Measurements from ENCODE around the gene UQCRC2.

The UQCRC2 gene

DNA sequence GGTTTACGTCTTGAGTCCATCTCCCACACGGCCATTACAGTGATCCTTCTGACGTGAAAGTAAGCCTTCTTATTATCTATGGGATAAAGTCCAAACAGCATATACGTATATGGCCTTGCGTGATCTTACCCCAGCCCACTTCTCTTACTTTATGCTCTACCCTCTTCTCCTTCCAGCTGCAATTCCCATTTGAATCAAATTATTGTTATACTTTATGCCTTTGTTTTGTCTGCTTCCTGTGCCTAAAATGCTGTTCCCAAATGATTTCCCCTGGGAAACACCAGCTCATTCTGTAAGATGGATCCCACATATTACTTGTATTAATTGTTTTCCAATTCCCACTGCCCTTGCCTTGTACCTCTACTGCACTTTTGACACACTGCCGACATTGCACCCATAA, 11.2 kb downstream of the UQCRC2 start:
- DNase-seq (ENCODE audit: low read depth, low spot score), result no peak
- TF ChIP-seq FOXP2 (optimal IDR thresholded peaks at IDR 0.05; ENCODE audit: control extremely low read depth, extremely low read length, insufficient read depth), result no peak
- TF ChIP-seq POLR2AphosphoS5 (IDR thresholded peaks at IDR 0.05; ENCODE audit: borderline replicate concordance, low read depth, low read length), result no peak
- no peak for TF ChIP-seq EZH2 (IDR thresholded peaks at IDR 0.05)
- no peaks in the 10 kb centered on the region for H3K9me3 ChIP-seq (ENCODE audit: low read depth, low read length)
- peaks cover 85% of the 10 kb centered on the region for H3K36me3 ChIP-seq (ENCODE audit: insufficient read depth, low read length)
- H3K9ac ChIP-seq (ENCODE audit: insufficient read length), result no peak overlapping the region
- no peak overlapping the region for H3K27ac ChIP-seq
- no peak overlapping the region for H3K4me3 ChIP-seq

DNA sequence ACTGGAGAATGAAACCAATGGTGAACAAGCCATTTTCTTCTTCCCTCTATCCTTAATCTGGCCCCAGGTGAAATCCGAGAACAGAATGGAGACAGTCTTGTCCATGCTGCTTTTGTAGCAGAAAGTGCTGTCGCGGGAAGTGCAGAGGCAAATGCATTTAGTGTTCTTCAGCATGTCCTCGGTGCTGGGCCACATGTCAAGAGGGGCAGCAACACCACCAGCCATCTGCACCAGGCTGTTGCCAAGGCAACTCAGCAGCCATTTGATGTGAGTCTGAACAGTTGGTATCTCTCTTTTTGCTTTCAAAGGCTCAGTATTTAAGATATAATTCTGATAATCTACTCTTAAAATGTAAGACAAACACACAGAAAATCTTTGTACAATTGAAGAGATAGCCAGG, 18.7 kb downstream of the UQCRC2 start:
- no peak for DNase-seq (ENCODE audit: low read depth, low spot score)
- Histone ChIP-seq H3K27ac (no peak overlapping the region), H3K9me3 (ENCODE audit: low read depth, low read length) (no peaks in the 10 kb centered on the region), H3K9ac (ENCODE audit: insufficient read length) (no peak overlapping the region), H3K36me3 (ENCODE audit: insufficient read depth, low read length) (peaks cover 95% of the 10 kb centered on the region), H3K4me3 (no peak overlapping the region)
- TF ChIP-seq POLR2AphosphoS5 (IDR thresholded peaks at IDR 0.05; ENCODE audit: borderline replicate concordance, low read depth, low read length) (no peak), EZH2 (IDR thresholded peaks at IDR 0.05) (no peak), FOXP2 (optimal IDR thresholded peaks at IDR 0.05; ENCODE audit: control extremely low read depth, extremely low read length, insufficient read depth) (no peak)

DNA sequence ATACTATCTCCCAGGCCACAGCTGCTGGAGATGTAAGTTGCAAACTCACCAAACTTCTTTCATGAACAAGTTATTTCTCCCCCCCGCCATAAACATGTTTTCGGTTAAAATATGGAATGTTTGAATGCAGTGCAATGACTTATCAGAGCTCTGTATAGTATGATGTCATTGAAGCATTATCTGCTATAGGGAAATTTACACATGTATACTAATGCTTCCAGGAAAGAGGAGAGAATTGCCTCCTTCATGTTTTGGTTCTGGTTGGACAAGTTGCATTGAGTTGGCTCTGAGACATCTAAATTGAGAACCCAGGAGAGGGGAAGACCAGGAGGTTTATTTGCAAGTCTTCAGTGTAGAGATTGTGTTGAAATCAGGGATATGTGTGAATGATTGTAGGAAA, 20.8 kb downstream of the UQCRC2 start:
- H3K4me3 ChIP-seq, result no peak overlapping the region
- TF ChIP-seq EZH2 (IDR thresholded peaks at IDR 0.05) (no peak), FOXP2 (optimal IDR thresholded peaks at IDR 0.05; ENCODE audit: control extremely low read depth, extremely low read length, insufficient read depth) (no peak), POLR2AphosphoS5 (IDR thresholded peaks at IDR 0.05; ENCODE audit: borderline replicate concordance, low read depth, low read length) (no peak)
- no peak for DNase-seq (ENCODE audit: low read depth, low spot score)
- H3K9ac ChIP-seq (ENCODE audit: insufficient read length), result no peak overlapping the region
- no peaks in the 10 kb centered on the region for H3K9me3 ChIP-seq (ENCODE audit: low read depth, low read length)
- no peak overlapping the region for H3K27ac ChIP-seq
- H3K36me3 ChIP-seq (ENCODE audit: insufficient read depth, low read length), result peaks cover 95% of the 10 kb centered on the region

DNA sequence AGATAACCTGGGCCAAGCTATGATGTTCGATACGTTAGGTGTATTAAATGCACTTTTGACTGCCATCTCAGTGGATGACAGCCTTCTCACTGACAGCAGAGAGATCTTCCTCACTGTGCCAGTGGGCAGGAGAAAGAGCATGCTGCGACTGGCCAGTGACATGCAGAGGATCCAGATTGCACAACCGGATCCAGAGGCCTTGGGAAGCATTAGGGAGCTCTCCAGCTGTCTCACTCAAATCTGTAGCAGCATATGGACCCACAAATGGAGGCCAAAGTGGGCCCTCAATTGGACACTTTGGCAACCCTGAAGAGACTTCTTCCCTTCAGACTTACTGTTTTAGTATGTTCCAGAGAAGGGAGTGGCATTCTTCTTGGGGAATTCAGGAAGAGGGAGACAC, 26.9 kb downstream of the UQCRC2 start:
- Histone ChIP-seq H3K4me3 (no peak overlapping the region), H3K36me3 (ENCODE audit: insufficient read depth, low read length) (peaks cover 98% of the 10 kb centered on the region)
- TF ChIP-seq FOXP2 (optimal IDR thresholded peaks at IDR 0.05; ENCODE audit: control extremely low read depth, extremely low read length, insufficient read depth) (no peak), EZH2 (IDR thresholded peaks at IDR 0.05) (no peak), POLR2AphosphoS5 (IDR thresholded peaks at IDR 0.05; ENCODE audit: borderline replicate concordance, low read depth, low read length) (no peak)

DNA sequence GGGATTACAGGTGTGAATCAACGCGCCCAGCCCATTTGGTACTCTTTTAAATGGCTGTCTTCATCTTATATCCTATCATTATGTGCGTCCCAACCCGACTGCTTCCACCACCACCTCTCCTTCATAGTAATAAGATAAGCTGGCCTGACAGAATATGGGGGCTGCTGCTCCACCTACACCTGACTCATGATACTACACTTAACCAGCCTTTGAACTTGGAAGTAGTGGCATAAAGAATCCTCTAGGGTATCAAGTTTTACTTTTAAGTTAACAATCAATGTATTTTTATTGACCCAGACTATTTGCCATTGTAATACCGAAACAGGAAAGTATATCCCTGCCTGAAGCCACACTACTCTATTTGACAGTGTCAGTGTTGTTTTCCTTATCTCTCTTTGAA, 28.9 kb downstream of the UQCRC2 start:
- Histone ChIP-seq H3K4me3 (no peak overlapping the region), H3K27ac (no peak overlapping the region), H3K36me3 (ENCODE audit: insufficient read depth, low read length) (peaks cover 85% of the 10 kb centered on the region), H3K9ac (ENCODE audit: insufficient read length) (no peak overlapping the region), H3K9me3 (ENCODE audit: low read depth, low read length) (no peaks in the 10 kb centered on the region)
- no peak for DNase-seq (ENCODE audit: low read depth, low spot score)
- no peak for TF ChIP-seq POLR2AphosphoS5 (IDR thresholded peaks at IDR 0.05; ENCODE audit: borderline replicate concordance, low read depth, low read length)
- no peak for TF ChIP-seq FOXP2 (optimal IDR thresholded peaks at IDR 0.05; ENCODE audit: control extremely low read depth, extremely low read length, insufficient read depth)
- no peak for TF ChIP-seq EZH2 (IDR thresholded peaks at IDR 0.05)

More for the DNA sequence above, 26.9 kb downstream of the UQCRC2 start:
- Histone ChIP-seq H3K9me3 (ENCODE audit: low read depth, low read length) (no peaks in the 10 kb centered on the region), H3K9ac (ENCODE audit: insufficient read length) (no peak overlapping the region), H3K27ac (no peak overlapping the region)
- DNase-seq (ENCODE audit: low read depth, low spot score), result no peak

DNA sequence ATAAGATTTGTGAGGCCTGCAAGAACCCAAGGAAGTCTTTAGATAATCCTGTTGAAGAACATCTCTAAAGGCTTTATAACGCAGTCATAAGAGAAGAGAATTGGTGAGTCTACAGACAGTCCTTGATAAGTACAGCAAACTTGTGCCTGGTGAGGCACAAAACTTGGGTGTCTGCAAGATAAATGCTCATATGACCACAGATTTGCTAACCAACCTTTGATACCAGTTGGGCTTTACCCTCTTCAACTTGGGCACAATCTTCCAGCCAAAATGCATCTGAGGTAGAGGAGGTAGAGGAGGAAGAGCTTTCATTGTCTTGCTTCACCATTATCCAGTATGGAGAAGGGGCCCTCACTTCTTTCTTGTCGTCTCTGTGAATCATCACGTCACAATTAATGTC, 30.9 kb downstream of the UQCRC2 start:
- H3K27ac ChIP-seq, result no peak overlapping the region
- no peak overlapping the region for H3K4me3 ChIP-seq
- TF ChIP-seq FOXP2 (optimal IDR thresholded peaks at IDR 0.05; ENCODE audit: control extremely low read depth, extremely low read length, insufficient read depth) (no peak), EZH2 (IDR thresholded peaks at IDR 0.05) (no peak), POLR2AphosphoS5 (IDR thresholded peaks at IDR 0.05; ENCODE audit: borderline replicate concordance, low read depth, low read length) (no peak)
- peaks cover 65% of the 10 kb centered on the region for H3K36me3 ChIP-seq (ENCODE audit: insufficient read depth, low read length)
- no peak overlapping the region for H3K9ac ChIP-seq (ENCODE audit: insufficient read length)
- DNase-seq (ENCODE audit: low read depth, low spot score), result no peak
- H3K9me3 ChIP-seq (ENCODE audit: low read depth, low read length), result no peaks in the 10 kb centered on the region

DNA sequence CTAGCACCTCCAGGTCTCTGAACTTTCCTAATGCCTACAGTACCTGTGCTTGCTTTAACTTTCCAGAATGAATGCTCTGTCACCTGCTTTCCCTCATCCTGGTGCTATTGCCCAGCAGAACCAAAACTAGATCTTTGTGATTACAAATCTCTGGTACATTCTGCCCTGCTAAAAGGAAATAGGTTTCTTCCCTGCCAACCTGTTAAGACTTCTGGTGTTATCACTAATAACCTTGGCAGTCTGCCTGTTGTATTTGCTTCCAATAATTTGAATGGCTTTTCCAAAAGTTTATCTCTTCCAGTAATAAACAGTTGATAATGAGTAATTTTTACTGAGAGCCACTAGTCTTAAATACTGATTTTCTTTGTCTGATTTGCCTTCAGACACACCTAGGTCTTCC, 32.4 kb downstream of the UQCRC2 start:
- DNase-seq (ENCODE audit: low read depth, low spot score), result no peak
- Histone ChIP-seq H3K4me3 (no peak overlapping the region), H3K9me3 (ENCODE audit: low read depth, low read length) (no peaks in the 10 kb centered on the region), H3K9ac (ENCODE audit: insufficient read length) (no peak overlapping the region), H3K36me3 (ENCODE audit: insufficient read depth, low read length) (peaks cover 51% of the 10 kb centered on the region), H3K27ac (no peak overlapping the region)
- TF ChIP-seq EZH2 (IDR thresholded peaks at IDR 0.05), result no peak
- no peak for TF ChIP-seq POLR2AphosphoS5 (IDR thresholded peaks at IDR 0.05; ENCODE audit: borderline replicate concordance, low read depth, low read length)
- no peak for TF ChIP-seq FOXP2 (optimal IDR thresholded peaks at IDR 0.05; ENCODE audit: control extremely low read depth, extremely low read length, insufficient read depth)

DNA sequence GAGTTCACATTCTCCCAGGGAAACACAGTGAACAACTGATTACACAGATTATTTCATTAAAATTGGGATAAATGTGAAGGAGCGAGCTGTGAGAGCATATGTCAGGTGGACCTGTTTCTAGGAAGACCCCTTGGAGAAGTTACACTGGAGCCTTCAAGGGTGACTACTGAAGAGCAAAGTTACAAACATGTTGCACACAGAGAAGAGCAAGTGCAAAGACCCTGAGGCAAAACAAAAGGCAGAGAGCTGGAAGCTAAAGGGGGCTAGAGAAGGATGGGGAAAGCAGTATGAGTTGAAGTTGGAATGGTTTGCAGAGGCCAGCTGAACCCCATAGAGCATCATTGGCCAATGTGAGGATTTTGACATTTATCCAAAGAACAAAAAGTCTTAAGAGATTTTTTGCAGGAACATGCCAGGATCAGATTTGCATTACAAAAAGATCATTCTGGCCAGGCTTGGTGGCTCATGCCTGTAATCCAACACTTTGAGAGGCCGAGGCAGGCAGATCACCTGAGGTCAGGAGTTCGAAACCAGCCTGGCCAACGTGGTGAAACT, 33.6 kb downstream of the UQCRC2 start:
- Histone ChIP-seq H3K27ac (no peak overlapping the region), H3K9me3 (ENCODE audit: low read depth, low read length) (no peaks in the 10 kb centered on the region), H3K36me3 (ENCODE audit: insufficient read depth, low read length) (peaks cover 39% of the 10 kb centered on the region), H3K4me3 (no peak overlapping the region), H3K9ac (ENCODE audit: insufficient read length) (no peak overlapping the region)
- no peak for DNase-seq (ENCODE audit: low read depth, low spot score)
- TF ChIP-seq FOXP2 (optimal IDR thresholded peaks at IDR 0.05; ENCODE audit: control extremely low read depth, extremely low read length, insufficient read depth), result no peak
- no peak for TF ChIP-seq EZH2 (IDR thresholded peaks at IDR 0.05)
- TF ChIP-seq POLR2AphosphoS5 (IDR thresholded peaks at IDR 0.05; ENCODE audit: borderline replicate concordance, low read depth, low read length), result no peak

DNA sequence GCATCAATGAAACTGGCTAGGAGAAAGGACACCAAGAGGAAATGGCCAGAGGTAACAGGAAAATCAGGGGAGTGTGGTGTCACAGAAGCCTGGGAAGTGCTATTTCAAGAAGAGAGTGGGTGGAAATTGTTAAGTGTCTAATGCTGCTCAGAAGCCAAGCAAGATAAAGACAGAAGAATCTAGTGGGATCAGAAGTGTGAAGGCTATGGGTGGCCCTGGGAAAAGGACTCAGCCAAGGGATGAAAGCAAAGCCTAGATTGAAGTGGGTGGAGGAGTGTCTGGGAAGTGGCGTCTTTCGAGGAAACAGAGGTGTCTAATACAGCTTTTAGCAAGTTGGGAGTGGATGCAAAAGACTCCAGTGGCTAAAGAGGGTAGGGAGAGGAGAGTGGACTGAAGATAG, 34.3 kb downstream of the UQCRC2 start:
- DNase-seq (ENCODE audit: low read depth, low spot score), result no peak
- TF ChIP-seq EZH2 (IDR thresholded peaks at IDR 0.05) (no peak), FOXP2 (optimal IDR thresholded peaks at IDR 0.05; ENCODE audit: control extremely low read depth, extremely low read length, insufficient read depth) (no peak), POLR2AphosphoS5 (IDR thresholded peaks at IDR 0.05; ENCODE audit: borderline replicate concordance, low read depth, low read length) (no peak)
- H3K9me3 ChIP-seq (ENCODE audit: low read depth, low read length), result no peaks in the 10 kb centered on the region

More for the DNA sequence above, 34.3 kb downstream of the UQCRC2 start:
- Histone ChIP-seq H3K36me3 (ENCODE audit: insufficient read depth, low read length) (peaks cover 32% of the 10 kb centered on the region), H3K4me3 (no peak overlapping the region), H3K27ac (no peak overlapping the region), H3K9ac (ENCODE audit: insufficient read length) (no peak overlapping the region)
